OCI-LY3 (cell line): ENCODE results near the gene CDC45.

Experiments used
- H2AFZ ChIP-seq: fragments of 200-600, 300-600 bp; shearing (Covaris generic); 2 replicates; pipeline ENCODE4 v1.6.0; 2014; ENCODE audit warnings: antibody characterized with exemption, low read depth, low read length
- H3K27ac ChIP-seq: fragments of 200-600, 300-600 bp; sonication (generic); 2 replicates; pipeline ENCODE4 v1.5.1; 2014; ENCODE audit warnings: mild to moderate bottlenecking, low read length, moderate library complexity, mixed read lengths
- H3K27me3 ChIP-seq: fragments of 200-600, 300-600 bp; sonication (generic); 2 replicates; pipeline ENCODE4 v1.6.1; 2014; ENCODE audit warnings: low read depth, low read length, mixed read lengths
- H3K36me3 ChIP-seq: fragments of 200-600, 300-600 bp; sonication (generic); replicated peaks from 2 replicates; pipeline ENCODE3; 2014; ENCODE audit warnings: low read depth, low read length, mixed read lengths
- H3K4me1 ChIP-seq: fragments of 300-600, 200-600 bp; sonication (generic); 2 replicates; pipeline ENCODE4 v1.6.1; 2014; ENCODE audit warnings: low read length, mixed read lengths
- H3K4me2 ChIP-seq: fragments of 200-600, 300-600 bp; sonication (generic); 2 replicates; pipeline ENCODE4 v1.6.1; 2014; ENCODE audit warnings: low read length, mixed read lengths
- H3K4me3 ChIP-seq: fragments of 300-600, 200-600 bp; sonication (generic); 2 replicates; pipeline ENCODE4 v1.5.1; 2014; ENCODE audit warnings: antibody characterized with exemption, mild to moderate bottlenecking, low read length, moderate library complexity
- H3K79me2 ChIP-seq: fragments of 300-600, 200-600 bp; shearing (Covaris generic); 2 replicates; pipeline ENCODE4 v1.6.1; 2014; ENCODE audit warnings: mild to moderate bottlenecking, low read length, mixed read lengths
- H3K9ac ChIP-seq: fragments of 300-600, 200-600 bp; shearing (Covaris generic); 2 replicates; pipeline ENCODE4 v1.6.0; 2014; ENCODE audit warnings: mild to moderate bottlenecking, low read length, moderate library complexity
- H3K9me3 ChIP-seq: fragments of 200-600, 300-600 bp; shearing (Covaris generic); 2 replicates; pipeline ENCODE4 v1.6.1; 2014; ENCODE audit warnings: low read length, mixed read lengths; ENCODE audit not compliant: insufficient read depth
- H4K20me1 ChIP-seq: fragments of 200-600, 300-600 bp; sonication (generic); 2 replicates; pipeline ENCODE4 v1.6.1; 2016; ENCODE audit warnings: low read length, mixed read lengths; ENCODE audit not compliant: insufficient read depth
- CTCF ChIP-seq: fragments of 200-600, 300-600 bp; sonication (generic); IDR thresholded peaks from 2 replicates; pipeline ENCODE4 v1.5.1; 2014; ENCODE audit warnings: antibody characterized with exemption, low read length, low read depth
- EZH2phosphoT487 ChIP-seq: fragments of 200-600 bp; shearing (Covaris generic); IDR thresholded peaks from 2 replicates; pipeline ENCODE4 v1.6.1; 2018; ENCODE audit warnings: antibody characterized with exemption, mixed run types, low read depth

Gene CDC45

GRCh38 chr22:19566279-19567156 is 86.8 kb downstream of the CDC45 start:
- H2AFZ ChIP-seq: no peak overlapping the region
- peaks cover 11% of the 10 kb centered on the region for H3K27me3 ChIP-seq
- no peak overlapping the region for H3K27ac ChIP-seq
- no peak overlapping the region for H3K9ac ChIP-seq
- TF ChIP-seq EZH2phosphoT487: no peak
- no peak for TF ChIP-seq CTCF
- no peaks in the 10 kb centered on the region for H3K36me3 ChIP-seq
- H3K4me1 ChIP-seq: no peaks in the 10 kb centered on the region
- H3K4me3 ChIP-seq: no peak overlapping the region
- H4K20me1 ChIP-seq: no peaks in the 10 kb centered on the region
- no peaks in the 10 kb centered on the region for H3K9me3 ChIP-seq
- no peaks in the 10 kb centered on the region for H3K79me2 ChIP-seq
- H3K4me2 ChIP-seq: no peak overlapping the region

- Histone ChIP-seq H3K27ac (no peak overlapping the region), H3K36me3 (no peaks in the 10 kb centered on the region), H3K79me2 (no peaks in the 10 kb centered on the region), H3K4me3 (no peak overlapping the region), H3K27me3 (peaks cover 11% of the 10 kb centered on the region), H4K20me1 (no peaks in the 10 kb centered on the region), H2AFZ (no peak overlapping the region), H3K4me2 (no peak overlapping the region), H3K4me1 (no peaks in the 10 kb centered on the region), H3K9me3 (no peaks in the 10 kb centered on the region), H3K9ac (no peak overlapping the region)
- no peak for TF ChIP-seq CTCF
- TF ChIP-seq EZH2phosphoT487: no peak
Measured at GRCh38 chr22:19567157-19568009, 87.7 kb downstream of the CDC45 start.

- Histone ChIP-seq H3K4me2 (no peak overlapping the region), H3K4me1 (no peaks in the 10 kb centered on the region)
Measured at GRCh38 chr22:19568337-19569275, 88.9 kb downstream of the CDC45 start.

More at GRCh38 chr22:19568337-19569275, 88.9 kb downstream of the CDC45 start:
- Histone ChIP-seq H3K79me2 (no peaks in the 10 kb centered on the region), H3K9ac (no peak overlapping the region), H3K36me3 (no peaks in the 10 kb centered on the region), H3K27me3 (peaks cover 9% of the 10 kb centered on the region), H3K4me3 (no peak overlapping the region), H3K9me3 (no peaks in the 10 kb centered on the region), H4K20me1 (no peaks in the 10 kb centered on the region), H2AFZ (no peak overlapping the region), H3K27ac (no peak overlapping the region)
- TF ChIP-seq EZH2phosphoT487 (no peak), CTCF (no peak)
